Measurements from ENCODE around the gene RAB4B.

Gene RAB4B

DNA sequence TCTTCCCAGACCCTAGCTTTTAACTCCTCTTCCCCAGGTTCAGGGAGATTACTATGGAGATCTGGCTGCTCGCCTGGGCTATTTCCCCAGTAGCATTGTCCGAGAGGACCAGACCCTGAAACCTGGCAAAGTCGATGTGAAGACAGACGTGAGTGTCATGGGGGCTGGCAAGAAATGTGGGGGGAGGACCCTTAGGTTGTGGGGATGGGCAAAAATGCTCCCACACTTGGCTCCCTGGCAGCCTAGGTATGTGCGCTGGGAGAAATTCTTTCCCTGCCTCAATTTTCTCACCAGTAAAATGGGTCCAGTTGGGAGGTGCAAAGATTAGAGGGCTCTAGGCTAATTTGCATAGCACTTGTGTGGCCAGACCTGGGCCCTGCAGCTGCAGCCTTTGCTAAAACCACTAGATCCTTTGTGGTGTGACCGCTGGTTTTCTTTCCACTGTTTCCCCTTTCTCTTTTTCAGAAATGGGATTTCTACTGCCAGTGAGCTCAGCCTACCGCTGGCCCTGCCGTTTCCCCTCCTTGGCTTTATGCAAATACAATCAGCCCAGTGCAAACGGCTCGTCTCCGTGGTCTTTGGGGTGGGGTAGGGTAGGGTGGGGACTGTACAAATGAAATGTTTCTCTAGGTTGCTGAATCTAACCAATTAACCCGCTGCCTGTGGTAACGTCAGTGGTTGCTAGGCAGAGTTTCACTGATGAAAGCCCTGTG is 959 bp upstream of the RAB4B start (continued):
- no peak for TF ChIP-seq ZNF544 (tag by site-specific recombination; IDR thresholded peaks at IDR 0.05)
- TF ChIP-seq, protein P1, sequence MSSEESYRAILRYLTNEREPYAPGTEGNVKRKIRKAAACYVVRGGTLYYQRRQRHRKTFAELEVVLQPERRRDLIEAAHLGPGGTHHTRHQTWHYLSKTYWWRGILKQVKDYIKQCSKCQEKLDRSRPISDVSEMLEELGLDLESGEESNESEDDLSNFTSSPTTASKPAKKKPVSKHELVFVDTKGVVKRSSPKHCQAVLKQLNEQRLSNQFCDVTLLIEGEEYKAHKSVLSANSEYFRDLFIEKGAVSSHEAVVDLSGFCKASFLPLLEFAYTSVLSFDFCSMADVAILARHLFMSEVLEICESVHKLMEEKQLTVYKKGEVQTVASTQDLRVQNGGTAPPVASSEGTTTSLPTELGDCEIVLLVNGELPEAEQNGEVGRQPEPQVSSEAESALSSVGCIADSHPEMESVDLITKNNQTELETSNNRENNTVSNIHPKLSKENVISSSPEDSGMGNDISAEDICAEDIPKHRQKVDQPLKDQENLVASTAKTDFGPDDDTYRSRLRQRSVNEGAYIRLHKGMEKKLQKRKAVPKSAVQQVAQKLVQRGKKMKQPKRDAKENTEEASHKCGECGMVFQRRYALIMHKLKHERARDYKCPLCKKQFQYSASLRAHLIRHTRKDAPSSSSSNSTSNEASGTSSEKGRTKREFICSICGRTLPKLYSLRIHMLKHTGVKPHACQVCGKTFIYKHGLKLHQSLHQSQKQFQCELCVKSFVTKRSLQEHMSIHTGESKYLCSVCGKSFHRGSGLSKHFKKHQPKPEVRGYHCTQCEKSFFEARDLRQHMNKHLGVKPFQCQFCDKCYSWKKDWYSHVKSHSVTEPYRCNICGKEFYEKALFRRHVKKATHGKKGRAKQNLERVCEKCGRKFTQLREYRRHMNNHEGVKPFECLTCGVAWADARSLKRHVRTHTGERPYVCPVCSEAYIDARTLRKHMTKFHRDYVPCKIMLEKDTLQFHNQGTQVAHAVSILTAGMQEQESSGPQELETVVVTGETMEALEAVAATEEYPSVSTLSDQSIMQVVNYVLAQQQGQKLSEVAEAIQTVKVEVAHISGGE (tag by site-specific recombination; conservative IDR thresholded peaks at IDR 0.05; ENCODE audit: low read depth) = no peak
- peak; percentile 39 for TF ChIP-seq KLF8 (tag by site-specific recombination; IDR thresholded peaks at IDR 0.05)
- no peak for TF ChIP-seq ZNF510 (tag by site-specific recombination; IDR thresholded peaks at IDR 0.05; ENCODE audit: insufficient replicate concordance)
- peak; percentile 15; the same call in 1 of the 2 replicates for TF ChIP-seq SP7 (tag by site-specific recombination; IDR thresholded peaks at IDR 0.05)
- TF ChIP-seq, protein P2, sequence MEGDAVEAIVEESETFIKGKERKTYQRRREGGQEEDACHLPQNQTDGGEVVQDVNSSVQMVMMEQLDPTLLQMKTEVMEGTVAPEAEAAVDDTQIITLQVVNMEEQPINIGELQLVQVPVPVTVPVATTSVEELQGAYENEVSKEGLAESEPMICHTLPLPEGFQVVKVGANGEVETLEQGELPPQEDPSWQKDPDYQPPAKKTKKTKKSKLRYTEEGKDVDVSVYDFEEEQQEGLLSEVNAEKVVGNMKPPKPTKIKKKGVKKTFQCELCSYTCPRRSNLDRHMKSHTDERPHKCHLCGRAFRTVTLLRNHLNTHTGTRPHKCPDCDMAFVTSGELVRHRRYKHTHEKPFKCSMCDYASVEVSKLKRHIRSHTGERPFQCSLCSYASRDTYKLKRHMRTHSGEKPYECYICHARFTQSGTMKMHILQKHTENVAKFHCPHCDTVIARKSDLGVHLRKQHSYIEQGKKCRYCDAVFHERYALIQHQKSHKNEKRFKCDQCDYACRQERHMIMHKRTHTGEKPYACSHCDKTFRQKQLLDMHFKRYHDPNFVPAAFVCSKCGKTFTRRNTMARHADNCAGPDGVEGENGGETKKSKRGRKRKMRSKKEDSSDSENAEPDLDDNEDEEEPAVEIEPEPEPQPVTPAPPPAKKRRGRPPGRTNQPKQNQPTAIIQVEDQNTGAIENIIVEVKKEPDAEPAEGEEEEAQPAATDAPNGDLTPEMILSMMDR (tag by site-specific recombination; IDR thresholded peaks at IDR 0.05) = no peak
- TF ChIP-seq HOXD13 (CRISPR knock-in tag; IDR thresholded peaks at IDR 0.05; ENCODE audit: borderline replicate concordance) = no peak
- TF ChIP-seq ZNF140 (tag by site-specific recombination; IDR thresholded peaks at IDR 0.05) = no peak
- 0 out of 2 replicates have a peak, but pooled peaks have one; percentile 58 for TF ChIP-seq ZNF324 (tag by site-specific recombination; IDR thresholded peaks at IDR 0.05)
- no peak for TF ChIP-seq ZNF37A (tag by site-specific recombination; IDR thresholded peaks at IDR 0.05)
- no peak for TF ChIP-seq ZNF426 (tag by site-specific recombination; IDR thresholded peaks at IDR 0.05)
- TF ChIP-seq, protein P3, sequence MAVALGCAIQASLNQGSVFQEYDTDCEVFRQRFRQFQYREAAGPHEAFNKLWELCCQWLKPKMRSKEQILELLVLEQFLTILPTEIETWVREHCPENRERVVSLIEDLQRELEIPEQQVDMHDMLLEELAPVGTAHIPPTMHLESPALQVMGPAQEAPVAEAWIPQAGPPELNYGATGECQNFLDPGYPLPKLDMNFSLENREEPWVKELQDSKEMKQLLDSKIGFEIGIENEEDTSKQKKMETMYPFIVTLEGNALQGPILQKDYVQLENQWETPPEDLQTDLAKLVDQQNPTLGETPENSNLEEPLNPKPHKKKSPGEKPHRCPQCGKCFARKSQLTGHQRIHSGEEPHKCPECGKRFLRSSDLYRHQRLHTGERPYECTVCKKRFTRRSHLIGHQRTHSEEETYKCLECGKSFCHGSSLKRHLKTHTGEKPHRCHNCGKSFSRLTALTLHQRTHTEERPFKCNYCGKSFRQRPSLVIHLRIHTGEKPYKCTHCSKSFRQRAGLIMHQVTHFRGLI (tag by site-specific recombination; IDR thresholded peaks at IDR 0.05) = peak; percentile 23; the same call in 1 of the 2 replicates

DNA sequence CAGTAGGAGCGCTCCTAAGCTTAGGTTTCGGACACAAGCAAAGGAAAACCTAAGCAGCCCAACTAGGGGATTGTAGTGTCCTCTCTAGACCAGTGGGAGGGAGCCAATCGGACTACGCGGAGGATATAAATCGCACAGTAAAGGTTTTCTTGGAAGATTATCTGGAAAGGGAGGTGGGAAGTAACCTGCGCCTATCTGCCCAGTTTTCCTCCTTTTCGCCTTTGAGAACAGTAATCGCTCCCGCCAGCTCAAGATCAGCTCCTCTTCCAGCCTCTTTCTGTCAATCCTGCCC is 456 bp upstream of the RAB4B start:
- ChIA-PET POLR2A (interaction anchor here (0.5 to 3.2 kb wide), 35 partner anchors 10 to 1779 kb away, joined by 3 to 180 read pairs (median 7); partner anchors contain the start of genes ACTMAP, COQ8B, EGLN2 and ITPKC), CTCF (interaction anchor here (0.5 to 6.4 kb wide), 26 partner anchors 9 to 637 kb away, joined by 3 to 61 read pairs (median 4); partner anchors contain the start of genes EGLN2 and LTBP4)
- Histone ChIP-seq H3K27ac (ENCODE audit: extremely low read depth, low read depth, low read length) (peak overlapping the region; percentile 95), H3K4me3 (ENCODE audit: low read depth, low read length) (peak overlapping the region; percentile 32), H3K36me3 (ENCODE audit: control insufficient read depth in 2 of 2, insufficient read depth in 1 of 2, low read length in 2 of 2) (peaks cover 0 to 18% of the 10 kb centered on the region in 2 experiments; a peak in 1 of 3 replicates), H3K9me3 (ENCODE audit: control insufficient read depth, insufficient read depth, low read depth, low read length) (no peaks in the 10 kb centered on the region), H3K4me1 (ENCODE audit: control insufficient read depth, insufficient read depth, low read length) (peaks cover 13% of the 10 kb centered on the region)
- TF ChIP-seq ZNF623 (tag by site-specific recombination; IDR thresholded peaks at IDR 0.05) (no peak), ZNF350 (tag by site-specific recombination; IDR thresholded peaks at IDR 0.05) (no peak), ZEB2 (tag by site-specific recombination; IDR thresholded peaks at IDR 0.05) (no peak), ZNF121 (tag by site-specific recombination; IDR thresholded peaks at IDR 0.05) (no peak), IKZF3 (tag by site-specific recombination; IDR thresholded peaks at IDR 0.05) (peak; percentile 97), ZNF785 (tag by site-specific recombination; IDR thresholded peaks at IDR 0.05) (0 out of 2 replicates have a peak, but pooled peaks have one; percentile 19)
- TF ChIP-seq, protein P4, sequence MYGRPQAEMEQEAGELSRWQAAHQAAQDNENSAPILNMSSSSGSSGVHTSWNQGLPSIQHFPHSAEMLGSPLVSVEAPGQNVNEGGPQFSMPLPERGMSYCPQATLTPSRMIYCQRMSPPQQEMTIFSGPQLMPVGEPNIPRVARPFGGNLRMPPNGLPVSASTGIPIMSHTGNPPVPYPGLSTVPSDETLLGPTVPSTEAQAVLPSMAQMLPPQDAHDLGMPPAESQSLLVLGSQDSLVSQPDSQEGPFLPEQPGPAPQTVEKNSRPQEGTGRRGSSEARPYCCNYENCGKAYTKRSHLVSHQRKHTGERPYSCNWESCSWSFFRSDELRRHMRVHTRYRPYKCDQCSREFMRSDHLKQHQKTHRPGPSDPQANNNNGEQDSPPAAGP (tag by site-specific recombination; IDR thresholded peaks at IDR 0.05) = peak; percentile 58
- TF ChIP-seq, protein P5, sequence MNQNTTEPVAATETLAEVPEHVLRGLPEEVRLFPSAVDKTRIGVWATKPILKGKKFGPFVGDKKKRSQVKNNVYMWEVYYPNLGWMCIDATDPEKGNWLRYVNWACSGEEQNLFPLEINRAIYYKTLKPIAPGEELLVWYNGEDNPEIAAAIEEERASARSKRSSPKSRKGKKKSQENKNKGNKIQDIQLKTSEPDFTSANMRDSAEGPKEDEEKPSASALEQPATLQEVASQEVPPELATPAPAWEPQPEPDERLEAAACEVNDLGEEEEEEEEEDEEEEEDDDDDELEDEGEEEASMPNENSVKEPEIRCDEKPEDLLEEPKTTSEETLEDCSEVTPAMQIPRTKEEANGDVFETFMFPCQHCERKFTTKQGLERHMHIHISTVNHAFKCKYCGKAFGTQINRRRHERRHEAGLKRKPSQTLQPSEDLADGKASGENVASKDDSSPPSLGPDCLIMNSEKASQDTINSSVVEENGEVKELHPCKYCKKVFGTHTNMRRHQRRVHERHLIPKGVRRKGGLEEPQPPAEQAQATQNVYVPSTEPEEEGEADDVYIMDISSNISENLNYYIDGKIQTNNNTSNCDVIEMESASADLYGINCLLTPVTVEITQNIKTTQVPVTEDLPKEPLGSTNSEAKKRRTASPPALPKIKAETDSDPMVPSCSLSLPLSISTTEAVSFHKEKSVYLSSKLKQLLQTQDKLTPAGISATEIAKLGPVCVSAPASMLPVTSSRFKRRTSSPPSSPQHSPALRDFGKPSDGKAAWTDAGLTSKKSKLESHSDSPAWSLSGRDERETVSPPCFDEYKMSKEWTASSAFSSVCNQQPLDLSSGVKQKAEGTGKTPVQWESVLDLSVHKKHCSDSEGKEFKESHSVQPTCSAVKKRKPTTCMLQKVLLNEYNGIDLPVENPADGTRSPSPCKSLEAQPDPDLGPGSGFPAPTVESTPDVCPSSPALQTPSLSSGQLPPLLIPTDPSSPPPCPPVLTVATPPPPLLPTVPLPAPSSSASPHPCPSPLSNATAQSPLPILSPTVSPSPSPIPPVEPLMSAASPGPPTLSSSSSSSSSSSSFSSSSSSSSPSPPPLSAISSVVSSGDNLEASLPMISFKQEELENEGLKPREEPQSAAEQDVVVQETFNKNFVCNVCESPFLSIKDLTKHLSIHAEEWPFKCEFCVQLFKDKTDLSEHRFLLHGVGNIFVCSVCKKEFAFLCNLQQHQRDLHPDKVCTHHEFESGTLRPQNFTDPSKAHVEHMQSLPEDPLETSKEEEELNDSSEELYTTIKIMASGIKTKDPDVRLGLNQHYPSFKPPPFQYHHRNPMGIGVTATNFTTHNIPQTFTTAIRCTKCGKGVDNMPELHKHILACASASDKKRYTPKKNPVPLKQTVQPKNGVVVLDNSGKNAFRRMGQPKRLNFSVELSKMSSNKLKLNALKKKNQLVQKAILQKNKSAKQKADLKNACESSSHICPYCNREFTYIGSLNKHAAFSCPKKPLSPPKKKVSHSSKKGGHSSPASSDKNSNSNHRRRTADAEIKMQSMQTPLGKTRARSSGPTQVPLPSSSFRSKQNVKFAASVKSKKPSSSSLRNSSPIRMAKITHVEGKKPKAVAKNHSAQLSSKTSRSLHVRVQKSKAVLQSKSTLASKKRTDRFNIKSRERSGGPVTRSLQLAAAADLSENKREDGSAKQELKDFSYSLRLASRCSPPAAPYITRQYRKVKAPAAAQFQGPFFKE (tag by site-specific recombination; IDR thresholded peaks at IDR 0.05; ENCODE audit: borderline replicate concordance) = no peak
- TF ChIP-seq, protein P6, sequence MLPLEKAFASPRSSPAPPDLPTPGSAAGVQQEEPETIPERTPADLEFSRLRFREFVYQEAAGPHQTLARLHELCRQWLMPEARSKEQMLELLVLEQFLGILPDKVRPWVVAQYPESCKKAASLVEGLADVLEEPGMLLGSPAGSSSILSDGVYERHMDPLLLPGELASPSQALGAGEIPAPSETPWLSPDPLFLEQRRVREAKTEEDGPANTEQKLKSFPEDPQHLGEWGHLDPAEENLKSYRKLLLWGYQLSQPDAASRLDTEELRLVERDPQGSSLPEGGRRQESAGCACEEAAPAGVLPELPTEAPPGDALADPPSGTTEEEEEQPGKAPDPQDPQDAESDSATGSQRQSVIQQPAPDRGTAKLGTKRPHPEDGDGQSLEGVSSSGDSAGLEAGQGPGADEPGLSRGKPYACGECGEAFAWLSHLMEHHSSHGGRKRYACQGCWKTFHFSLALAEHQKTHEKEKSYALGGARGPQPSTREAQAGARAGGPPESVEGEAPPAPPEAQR (tag by site-specific recombination; IDR thresholded peaks at IDR 0.05) = no peak
